Measurements from ENCODE around the gene ARMCX4.
A peak's percentile ranks its signal among the peaks of the same experiment; 100 is the strongest.
"Not testable (repeated sequence)": the region's sequence is repeated elsewhere in the genome, so short reads cannot be mapped to it uniquely, and the experiment has no call there.

ARMCX4 gene

DNA sequence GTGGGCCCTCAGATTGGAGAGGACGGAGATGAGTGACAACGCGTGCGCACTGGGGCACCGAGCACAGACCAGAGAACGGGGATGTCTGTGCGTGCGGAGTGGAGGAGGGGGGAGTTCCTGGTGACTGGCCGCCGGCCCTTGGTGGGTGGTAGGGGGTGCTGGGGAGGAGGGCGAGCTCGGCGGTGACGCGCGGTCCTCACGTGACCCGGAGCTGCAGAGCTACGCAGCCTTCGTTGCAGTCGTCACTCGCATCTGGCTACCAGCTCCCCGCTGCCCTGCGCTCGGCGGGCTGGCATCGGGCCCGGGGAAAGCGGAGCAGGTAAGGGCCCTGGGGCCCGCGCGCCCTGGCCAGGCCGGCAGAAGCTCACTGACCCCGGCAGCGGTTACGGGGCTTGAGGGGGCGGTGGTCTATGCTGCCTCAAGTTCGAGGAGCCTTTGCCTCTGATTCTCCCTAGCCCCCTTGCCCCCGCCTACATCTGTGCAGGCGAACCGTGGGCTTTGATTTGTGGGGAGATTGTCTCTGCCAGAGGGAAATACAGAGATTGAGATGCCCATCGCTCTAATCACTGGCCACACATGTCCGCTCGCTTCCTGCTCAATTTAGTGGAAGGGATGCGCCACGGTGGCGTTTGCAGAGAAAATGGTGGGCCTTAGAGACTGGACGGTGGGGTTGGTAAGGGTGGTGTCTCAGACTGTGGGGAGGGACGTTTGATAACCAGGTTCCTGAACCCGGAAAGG, at the start of gene ARMCX4:
Gene ARMCX4 (plus strand): TSS at position 245 of the 738 bp plus-strand sequence. CDS start 3,134 bp downstream, outside the sequence.
- DNase-seq (ENCODE audit: low read depth): peak; percentile 29

DNA sequence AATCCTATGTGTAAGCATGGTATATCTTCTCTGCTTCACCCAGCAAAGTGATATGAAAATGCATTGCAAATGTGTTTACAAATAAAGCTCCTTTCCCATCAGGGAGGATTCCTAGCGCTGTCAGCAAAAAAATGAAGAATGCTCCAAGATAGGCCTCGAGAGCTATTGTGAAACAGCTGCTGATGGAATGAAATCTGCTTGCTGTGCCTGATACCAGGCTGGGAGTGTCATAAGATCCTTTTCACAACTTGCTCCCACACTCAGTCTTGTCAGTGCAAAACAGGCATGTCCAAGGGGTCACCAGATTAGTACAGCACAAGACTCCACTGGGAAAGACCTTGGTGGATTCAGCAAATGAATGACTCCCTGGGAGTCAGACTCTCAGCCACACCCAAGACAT, 43.2 kb upstream of the ARMCX4 start:
- no peak for DNase-seq (ENCODE audit: low read depth)

DNA sequence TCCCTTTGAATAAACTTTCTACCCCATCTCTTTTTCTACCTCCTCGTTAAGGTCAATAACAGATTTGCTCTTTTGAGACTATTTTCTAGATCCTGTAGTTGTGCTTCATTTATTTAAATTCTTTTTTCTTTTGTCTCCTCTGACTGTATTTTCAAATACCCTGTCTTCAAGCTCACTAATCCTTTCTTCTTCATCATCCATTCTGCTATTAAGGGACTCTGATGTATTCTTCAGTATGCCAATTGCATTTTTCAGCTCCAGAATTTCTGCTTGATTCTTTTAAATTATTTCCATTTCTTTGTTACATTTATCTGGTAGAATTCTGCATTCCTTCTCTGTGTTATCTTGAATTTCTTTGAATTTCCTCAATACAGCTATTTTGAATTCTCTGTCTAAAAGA, 36.0 kb upstream of the ARMCX4 start:
- DNase-seq (ENCODE audit: low read depth): no peak

DNA sequence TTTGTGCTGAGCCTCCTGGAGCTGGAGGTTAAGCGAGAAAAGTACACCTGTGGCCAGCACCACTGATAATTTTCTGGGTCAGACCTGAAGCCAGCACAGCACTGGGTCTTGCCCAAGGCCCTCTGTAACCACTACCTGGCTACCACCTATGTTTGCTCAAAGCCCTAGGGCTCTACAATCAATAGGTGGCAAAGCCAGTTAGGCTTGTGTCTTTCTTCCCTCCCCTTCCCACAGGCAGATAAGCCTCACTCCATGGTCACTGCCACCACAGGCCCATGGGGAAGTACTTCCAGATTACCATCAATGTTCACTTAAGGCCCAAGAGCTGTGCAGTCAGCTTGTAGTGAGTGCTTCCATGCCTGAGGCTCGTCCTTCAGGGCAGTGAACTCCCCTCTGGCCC, 35.2 kb upstream of the ARMCX4 start:
- no peak for DNase-seq (ENCODE audit: low read depth)

DNA sequence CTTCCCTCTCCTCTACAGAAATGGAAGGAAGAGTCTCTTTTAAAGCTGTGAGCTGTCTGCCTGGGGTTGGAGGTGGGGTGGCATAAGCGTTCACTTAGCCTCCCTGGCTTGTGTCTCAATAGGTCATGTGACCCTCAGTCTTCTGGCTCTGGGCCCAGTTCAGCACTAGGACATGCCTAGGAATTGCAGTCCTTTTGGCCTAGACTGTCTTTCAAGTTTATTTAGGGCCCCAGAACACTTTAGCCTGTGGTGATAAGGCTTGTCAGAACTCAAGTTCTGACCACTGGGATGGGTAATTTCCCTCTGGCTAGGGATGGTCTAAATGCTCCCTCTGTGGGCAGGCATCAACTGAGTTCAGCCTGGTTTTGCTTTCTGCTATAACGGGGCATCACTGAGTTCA, 34.3 kb upstream of the ARMCX4 start:
- no peak for DNase-seq (ENCODE audit: low read depth)

DNA sequence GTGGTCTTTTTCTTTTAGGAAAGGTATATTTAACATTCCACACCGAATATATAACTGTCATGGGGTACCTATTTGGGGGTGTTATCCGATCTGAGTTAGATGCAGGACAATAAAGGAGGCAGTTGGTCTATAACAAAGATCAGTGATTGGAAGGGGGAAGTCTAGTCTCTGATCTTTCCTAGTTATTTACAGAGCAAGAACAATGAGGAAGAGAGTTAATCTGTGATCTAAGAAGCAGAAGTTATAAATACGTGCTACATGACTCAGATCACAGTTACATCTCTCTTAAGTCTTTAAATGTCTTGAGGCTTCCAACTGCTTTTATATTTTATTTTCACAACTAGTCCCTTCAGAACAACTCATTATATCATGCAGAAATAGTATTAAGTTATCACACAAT, 33.2 kb upstream of the ARMCX4 start:
- no peak for DNase-seq (ENCODE audit: low read depth)

DNA sequence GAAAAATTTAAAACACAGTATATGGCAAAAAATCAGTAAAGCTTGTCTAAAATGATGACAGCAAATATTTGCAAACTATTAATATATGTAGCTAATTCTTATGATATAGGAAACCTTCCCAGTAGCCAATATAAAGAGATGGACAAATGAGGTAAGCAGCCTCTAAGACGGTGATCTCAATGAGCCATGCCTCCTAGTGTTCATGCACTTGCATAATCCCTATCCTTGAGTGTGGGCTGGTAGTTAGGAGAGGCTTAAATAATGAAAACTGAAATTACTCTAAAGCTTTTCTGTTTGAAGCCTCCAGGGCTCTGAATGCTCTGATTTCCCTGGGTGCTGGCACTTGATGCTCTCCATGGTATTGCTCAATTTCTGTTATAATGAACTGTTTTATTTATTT, 24.6 kb upstream of the ARMCX4 start:
- DNase-seq (ENCODE audit: low read depth): no peak

DNA sequence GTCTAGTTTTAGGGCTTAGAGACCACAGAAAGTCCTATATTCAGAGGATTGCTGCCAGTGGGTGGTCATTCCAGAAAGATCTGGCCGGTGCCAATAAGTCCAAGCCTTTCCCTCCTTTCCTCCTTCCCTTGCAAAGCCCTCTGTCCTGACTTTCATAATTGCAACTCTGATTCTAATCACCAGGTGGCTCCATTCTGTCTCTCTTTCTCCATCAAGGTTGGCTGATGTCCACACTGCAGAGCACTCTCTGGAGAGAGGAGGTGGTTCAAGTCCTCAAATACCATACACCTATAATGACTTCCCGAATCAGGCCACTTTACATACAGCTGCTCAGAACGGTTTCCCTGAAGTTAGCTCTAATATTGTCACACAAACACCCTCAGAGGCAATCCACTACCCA, 22.4 kb upstream of the ARMCX4 start:
- DNase-seq (ENCODE audit: low read depth): no peak

DNA sequence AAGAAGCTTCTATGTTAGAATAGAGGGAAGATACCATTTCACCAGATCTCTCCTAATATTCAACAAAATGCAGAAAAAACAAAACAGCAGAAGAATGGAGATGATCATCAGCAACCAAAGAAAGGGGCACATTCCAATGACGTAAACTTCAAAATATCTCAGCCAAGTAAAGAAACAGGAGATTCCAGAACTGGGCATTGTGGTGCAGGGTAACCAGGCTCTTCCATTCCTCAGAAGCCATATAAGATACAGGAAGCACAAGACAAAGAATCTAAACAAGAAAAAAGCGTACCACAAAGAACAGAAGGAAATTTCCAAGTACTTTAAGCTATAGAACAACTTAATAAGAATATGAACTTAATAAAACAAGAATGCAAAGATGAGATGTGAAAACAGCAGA, 6.9 kb upstream of the ARMCX4 start:
- DNase-seq (ENCODE audit: low read depth): no peak

DNA sequence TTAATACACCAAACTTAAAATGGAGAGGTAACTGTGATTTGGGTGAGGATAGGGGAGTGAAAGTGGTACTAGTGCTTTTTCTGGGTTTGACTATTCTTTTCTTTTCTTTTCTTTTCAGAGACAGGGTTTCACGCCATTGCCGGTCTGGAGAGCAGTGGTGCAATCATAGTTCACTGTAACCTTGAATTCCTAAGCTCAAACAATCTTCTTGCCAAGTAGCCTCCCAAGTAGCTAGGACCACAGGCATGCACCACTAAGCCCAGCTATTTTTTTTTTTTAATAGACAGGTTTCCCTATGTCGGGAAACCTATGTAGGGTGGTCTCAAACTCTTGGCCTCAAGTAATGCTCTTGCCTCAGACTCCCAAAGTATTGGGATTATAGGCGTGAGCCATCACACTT, 3.0 kb upstream of the ARMCX4 start:
- no peak for DNase-seq (ENCODE audit: low read depth)

DNA sequence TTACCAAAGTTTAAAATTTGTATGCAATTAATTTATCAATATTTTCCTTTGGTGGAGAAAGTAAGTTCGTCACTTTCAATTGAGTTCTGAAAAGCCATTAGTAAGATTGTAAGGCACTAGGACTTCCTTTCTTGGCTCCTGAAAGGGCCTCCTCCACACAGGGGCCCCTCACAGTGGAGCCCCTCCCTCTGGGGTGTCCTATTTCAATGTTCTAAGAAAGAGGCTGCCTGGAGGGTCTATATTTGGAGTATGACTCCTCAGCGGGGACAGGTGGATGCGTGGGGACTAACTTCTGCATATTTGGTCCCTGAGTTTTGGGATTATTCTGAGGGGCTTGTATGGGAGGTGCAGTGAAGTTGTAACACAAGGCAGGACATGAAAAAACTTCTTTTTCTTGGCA, 1.6 kb upstream of the ARMCX4 start:
- no peak for DNase-seq (ENCODE audit: low read depth)

DNA sequence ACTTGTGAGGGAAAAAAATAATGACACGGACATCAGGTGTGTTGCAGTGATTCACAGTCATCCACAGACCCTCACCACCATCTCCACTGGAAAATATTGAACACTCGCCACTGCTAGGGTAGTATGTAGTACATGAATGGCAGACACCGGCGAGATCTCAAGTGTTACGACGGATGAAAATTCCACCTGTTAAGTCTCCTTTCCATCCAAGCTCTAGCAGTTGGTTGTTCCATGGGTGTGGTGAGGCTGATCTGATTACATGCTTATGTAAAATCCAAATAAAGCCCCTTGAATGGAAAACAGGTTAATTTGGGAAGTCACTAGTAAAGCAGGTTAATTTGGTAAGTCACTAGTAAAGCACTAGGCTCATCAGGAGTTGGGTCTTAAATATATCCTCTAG, 1.1 kb upstream of the ARMCX4 start:
- no peak for DNase-seq (ENCODE audit: low read depth)

DNA sequence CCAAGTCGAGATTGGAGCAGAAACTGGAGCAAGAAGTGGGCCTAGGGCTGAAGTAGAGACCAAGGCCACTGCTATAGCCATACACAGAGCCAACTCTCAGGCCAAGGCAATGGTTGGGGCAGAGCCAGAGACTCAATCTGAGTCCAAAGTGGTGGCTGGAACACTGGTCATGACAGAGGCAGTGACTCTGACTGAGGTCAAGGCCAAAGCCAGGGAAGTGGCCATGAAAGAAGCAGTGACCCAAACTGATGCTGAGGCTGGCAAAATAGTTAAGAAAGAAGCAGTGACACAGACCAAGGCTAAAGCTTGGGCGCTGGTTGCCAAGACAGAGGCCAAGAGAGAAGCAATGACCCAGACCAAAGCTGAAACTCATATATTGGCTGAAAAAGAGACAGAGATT, 3.5 kb downstream of the ARMCX4 start:
- no peak for DNase-seq (ENCODE audit: low read depth)

DNA sequence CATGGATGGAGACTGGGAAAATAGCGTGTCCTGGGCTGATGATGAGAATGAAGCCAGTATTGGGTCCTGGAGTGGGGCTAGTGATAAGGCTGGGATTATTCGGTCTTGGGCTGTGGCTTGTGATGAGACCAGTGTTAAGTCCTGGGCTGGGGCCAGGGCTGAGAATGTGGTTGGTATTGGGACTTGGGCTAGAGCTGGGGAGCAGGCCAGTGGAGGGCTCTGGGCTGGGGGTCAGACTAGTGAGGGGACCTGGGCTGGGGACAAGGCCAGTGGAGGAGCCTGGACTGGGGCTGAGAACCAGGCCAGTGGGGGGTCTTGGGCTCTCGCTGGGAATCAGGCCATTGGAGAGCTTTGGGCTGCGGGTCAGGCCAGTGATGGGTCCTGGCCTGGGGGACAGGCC, 6.7 kb downstream of the ARMCX4 start:
- no peak for DNase-seq (ENCODE audit: low read depth)

DNA sequence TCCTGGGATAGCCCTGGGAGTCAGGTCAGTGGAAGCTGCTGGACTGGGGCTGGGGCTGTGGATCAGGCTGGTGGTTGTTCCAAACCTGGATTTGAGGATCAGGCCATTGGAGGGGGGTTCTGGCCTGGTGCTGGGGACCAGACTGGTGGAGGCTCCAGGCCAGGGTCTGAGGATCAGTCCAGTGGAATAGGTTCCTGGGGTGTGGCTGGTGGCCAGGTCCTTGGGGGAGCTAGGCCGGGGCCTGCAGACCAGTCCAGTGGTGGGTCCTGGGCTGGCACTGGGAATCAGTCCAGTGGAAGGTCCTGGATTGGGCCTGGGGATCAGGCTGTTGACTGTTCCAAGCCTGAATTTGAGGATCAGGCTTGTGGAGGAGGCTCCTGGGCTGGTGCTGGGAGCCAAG, 8.0 kb downstream of the ARMCX4 start:
- DNase-seq (ENCODE audit: low read depth): no peak

DNA sequence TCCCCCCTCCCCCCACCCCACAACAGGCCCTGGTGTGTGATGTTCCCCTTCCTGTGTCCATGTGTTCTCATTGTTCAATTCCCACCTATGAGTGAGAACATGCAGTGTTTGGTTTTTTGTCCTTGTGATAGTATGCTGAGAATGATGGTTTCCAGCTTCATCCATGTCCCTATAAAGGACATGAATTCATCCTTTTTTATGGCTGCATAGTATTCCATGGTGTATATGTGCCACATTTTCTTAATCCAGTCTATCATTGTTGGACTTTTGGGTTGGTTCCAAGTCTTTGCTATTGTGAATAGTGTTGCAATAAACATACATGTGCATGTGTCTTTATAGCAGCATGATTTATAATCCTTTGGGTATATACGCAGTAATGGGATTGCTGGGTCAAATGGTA, 17.7 kb downstream of the ARMCX4 start:
- not testable (repeated sequence) for DNase-seq (ENCODE audit: low read depth)

DNA sequence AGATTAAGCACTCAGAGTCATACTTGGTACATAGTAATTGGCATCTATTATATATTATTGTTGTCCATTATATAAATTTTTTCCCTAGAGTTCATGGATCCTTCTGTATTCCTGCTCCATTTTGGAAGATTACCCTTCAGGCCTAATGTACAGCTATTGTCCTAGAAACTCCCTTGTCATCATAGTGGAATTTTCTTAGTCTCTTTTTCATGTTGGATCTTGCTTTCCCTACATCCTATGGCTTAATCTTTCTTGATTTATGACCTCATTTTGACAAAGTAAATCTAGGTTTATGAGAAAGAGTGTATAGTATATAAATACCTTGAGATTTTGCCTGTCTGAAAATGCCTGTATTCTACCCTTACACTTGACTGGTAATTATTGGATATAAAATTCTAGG, 22.1 kb downstream of the ARMCX4 start:
- no peak for DNase-seq (ENCODE audit: low read depth)

DNA sequence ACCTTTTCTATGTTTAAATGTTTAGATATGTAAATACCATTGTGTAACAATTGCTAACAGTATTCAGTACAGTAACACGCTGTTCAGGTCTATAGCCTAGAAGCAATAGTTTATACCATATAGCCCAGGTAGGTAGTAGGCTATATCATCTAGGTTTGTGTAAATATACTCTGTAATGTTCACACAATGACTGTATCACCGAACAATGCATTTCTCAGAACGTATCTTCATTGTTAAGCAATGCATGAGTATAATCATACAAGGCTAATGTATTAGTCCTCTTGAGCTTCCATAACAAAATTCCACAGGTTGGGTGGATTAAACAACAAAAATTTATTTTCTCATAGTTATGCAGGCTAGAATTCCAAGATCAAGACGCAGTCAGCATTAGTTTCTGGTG, 22.7 kb downstream of the ARMCX4 start:
- DNase-seq (ENCODE audit: low read depth): no peak

DNA sequence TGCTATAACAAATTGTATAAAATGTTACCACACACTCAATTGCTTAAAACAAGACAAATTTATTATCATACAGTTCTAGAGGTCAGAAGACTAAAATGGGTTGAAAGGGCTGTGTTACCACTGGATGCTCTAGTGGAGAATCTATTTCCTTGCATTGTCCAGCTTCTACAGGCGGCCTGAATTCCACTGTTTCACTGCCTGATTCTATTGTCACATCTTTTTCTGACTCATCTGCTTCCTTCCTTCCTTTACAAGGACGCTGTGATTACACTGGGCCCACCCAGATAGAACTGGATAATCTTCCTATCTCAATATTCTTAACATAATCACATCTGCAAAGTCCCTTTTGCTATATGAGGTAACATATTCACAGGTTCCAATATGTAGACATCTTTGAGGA, 45.7 kb downstream of the ARMCX4 start:
- DNase-seq (ENCODE audit: low read depth): no peak
